ENCODE data around the gene CDX2.

Gene CDX2

GRCh38 chr13:27928805-27929753 lies 40.0 kb downstream of the CDX2 start:
- no peak for DNase-seq (ENCODE audit: low spot score)

DNA sequence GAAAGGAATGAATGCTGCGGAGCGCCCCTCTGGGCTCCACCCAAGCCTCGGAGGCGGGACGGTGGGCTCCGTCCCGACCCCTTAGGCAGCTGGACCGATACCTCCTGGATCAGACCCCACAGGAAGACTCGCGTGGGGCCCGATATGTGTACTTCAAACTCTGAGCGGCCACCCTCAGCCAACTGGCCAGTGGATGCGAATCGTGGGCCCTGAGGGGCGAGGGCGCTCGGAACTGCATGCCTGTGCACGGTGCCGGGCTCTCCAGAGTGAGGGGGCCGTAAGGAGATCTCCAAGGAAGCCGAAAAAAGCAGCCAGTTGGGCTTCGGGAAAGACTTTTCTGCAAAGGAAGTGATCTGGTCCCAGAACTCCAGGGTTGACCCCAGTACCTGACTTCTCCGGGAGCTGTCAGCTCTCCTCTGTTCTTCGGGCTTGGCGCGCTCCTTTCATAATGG lies 40.7 kb downstream of the CDX2 start:
- DNase-seq (ENCODE audit: low spot score), result no peak

GRCh38 chr13:27927444-27928352 lies 41.4 kb downstream of the CDX2 start:
- DNase-seq (ENCODE audit: low spot score), result no peak

DNA sequence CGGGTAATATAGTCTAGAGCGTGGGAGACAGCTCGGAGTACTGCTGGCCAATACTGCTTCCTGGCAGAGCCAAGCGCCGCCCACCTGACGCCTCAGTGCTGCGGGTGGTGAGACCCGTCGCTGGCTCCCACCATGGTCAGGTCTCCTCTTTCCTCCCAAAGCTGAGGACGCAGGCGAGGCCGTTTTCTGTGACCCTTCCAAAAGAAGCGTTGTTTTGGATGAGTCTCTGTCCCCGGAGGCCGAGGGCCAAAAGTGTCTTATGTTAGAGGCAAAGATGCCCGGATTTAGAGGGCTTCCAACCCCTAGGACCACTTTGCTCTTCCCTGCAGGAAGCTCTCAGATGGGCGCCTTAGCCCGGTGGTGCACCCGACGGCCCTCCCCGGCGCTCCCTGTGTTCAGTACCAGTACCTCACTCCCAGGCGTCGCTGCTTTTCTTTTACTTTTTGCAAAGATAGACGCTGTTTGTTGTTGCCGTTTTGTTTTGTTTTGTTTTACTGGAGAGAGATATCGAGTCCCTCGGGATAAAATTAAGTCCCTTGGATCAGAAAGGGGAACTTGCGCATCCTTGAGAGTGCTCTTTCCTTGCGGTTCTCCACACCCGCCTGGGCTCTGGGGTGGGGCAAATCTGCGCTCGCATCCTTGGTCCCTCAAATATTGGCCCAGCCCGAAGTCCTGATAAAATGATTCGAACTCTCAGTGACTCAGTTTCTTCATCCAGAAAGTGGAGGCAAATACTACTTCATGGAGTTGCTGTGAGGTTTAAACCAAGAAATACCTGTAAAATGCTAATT lies 42.3 kb downstream of the CDX2 start:
- no peak for DNase-seq (ENCODE audit: low spot score)

- DNase-seq (ENCODE audit: low spot score), result no peak
These were observed 43.7 kb downstream of the CDX2 start for GRCh38 chr13:27925220-27925991.

- no peak for DNase-seq (ENCODE audit: low spot score)
These were observed 44.5 kb downstream of the CDX2 start for GRCh38 chr13:27924529-27925141.

DNA sequence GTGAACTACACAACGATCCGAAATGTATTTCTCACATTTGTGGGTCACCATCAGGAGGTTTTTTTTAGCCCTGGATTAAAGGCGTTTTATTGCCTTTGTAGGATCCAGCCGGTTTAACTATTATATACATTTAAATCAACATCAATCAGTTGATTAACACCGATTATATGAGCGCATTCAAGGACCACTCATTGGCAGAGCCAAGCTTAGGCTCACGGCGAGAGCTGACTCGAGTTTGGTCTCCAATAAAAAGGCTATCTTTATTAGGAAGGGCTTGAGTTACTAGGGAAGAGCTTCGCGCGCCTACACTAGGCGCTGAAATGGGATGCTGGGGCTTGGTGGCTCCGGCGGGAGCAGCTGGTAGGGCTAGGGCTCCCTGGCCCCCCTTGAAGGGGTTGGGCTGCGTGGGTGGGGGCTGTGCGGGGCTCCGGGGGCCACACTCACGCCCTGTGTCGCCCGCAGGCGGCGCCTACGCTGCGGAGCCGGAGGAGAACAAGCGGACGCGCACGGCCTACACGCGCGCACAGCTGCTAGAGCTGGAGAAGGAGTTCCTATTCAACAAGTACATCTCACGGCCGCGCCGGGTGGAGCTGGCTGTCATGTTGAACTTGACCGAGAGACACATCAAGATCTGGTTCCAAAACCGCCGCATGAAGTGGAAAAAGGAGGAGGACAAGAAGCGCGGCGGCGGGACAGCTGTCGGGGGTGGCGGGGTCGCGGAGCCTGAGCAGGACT lies 45.2 kb downstream of the CDX2 start:
- DNase-seq (ENCODE audit: low spot score), result no peak

DNA sequence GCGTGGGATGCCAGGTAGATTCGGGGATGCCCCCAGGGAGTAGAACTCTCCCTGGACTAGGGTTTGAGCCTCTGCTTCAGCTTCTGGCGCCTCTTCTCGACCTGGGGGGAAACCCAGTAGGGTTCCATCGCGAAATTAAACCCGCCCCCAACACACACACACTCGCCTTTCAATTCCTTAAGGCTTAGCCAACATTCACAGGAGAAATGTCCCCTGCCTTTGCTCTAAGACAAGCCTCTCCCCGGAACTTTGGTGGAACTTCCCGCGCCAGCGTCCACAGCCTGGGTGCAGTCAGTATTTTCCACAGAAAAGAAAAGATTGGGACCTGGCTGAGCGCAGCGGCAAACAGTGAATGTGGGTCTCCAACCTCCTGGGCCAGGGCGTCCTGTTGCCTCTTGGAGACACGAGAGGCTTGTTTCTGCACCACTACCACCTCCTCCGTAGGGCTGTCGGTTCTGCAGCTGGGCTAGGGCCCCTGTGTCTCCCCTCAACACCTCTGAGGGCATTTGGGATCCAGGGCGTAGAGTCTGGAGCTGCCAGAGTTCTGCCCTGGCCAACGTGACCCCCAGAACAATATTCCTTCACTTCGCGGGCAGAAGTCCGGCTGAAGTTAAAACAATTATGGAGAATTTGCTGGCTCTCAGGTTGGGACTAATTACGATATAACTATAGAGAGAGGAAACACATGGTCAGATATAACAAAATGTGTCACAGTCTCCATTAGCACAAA lies 46.1 kb downstream of the CDX2 start:
- no peak for DNase-seq (ENCODE audit: low spot score)

GRCh38 chr13:27921961-27922882 lies 46.9 kb downstream of the CDX2 start:
- DNase-seq (ENCODE audit: low spot score), result no peak

- no peak for DNase-seq (ENCODE audit: low spot score)
These were observed 47.6 kb downstream of the CDX2 start for GRCh38 chr13:27921421-27921960.

DNA sequence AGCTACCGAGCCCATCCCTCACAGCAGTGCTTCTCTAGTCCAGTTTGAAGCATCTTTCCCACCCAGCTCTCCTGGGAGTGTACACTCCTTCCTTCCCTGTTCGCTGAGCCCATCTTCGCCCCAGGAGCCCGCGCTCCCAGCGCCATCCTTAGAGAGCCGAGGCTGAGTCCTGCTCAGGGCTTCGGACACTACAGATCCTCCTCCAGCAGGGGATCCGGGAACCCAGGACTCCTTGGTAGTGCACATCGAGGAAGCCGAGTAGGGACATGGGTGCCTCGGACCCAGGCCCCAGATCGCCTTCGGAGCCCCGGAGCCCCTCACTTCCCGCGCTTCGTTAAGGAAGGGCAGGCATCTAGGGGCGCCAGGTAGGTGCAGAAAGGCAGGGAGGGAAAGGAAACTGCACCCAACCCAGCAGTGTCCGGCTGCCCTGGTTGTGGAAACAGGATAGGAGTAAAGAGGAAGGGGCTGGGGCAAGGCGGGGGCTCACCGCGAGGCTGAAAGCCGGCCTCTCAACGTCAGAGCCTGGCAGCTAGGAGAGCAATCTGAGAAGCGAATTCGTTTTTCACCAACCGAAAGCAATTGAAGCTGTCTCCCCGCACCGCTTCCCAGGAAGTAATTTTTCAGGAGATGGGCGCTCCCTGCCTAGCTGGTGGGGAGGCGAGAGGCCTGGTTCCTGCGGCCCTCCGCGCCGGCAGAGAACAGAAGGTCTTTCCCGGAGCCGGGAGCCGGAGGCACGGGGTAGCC lies 48.3 kb downstream of the CDX2 start:
- no peak for DNase-seq (ENCODE audit: low spot score)

DNA sequence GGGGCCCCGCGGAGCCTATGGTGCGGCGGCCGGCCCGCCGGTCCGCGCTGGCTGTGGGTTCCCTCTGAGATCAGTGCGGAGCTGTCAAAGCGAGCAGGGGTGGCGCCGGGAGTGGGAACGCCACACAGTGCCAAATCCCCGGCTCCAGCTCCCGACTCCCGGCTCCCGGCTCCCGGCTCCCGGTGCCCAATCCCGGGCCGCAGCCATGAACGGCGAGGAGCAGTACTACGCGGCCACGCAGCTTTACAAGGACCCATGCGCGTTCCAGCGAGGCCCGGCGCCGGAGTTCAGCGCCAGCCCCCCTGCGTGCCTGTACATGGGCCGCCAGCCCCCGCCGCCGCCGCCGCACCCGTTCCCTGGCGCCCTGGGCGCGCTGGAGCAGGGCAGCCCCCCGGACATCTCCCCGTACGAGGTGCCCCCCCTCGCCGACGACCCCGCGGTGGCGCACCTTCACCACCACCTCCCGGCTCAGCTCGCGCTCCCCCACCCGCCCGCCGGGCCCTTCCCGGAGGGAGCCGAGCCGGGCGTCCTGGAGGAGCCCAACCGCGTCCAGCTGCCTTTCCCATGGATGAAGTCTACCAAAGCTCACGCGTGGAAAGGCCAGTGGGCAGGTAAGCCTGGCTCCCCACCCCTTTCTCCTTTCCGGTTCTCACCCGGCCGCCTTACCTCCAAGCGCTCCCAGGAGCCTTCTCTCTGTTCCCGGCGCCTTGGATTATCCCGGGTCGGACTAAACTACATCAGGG lies 49.0 kb downstream of the CDX2 start, which contains the start of gene PDX1:
Gene PDX1 (plus strand): TSS at position 67 of the 743 bp plus-strand sequence. CDS start 139 bp downstream, at position 206.
- no peak for DNase-seq (ENCODE audit: low spot score)

- DNase-seq (ENCODE audit: low spot score), result no peak
These were observed 49.5 kb downstream of the CDX2 start for GRCh38 chr13:27919659-27919933.

DNA sequence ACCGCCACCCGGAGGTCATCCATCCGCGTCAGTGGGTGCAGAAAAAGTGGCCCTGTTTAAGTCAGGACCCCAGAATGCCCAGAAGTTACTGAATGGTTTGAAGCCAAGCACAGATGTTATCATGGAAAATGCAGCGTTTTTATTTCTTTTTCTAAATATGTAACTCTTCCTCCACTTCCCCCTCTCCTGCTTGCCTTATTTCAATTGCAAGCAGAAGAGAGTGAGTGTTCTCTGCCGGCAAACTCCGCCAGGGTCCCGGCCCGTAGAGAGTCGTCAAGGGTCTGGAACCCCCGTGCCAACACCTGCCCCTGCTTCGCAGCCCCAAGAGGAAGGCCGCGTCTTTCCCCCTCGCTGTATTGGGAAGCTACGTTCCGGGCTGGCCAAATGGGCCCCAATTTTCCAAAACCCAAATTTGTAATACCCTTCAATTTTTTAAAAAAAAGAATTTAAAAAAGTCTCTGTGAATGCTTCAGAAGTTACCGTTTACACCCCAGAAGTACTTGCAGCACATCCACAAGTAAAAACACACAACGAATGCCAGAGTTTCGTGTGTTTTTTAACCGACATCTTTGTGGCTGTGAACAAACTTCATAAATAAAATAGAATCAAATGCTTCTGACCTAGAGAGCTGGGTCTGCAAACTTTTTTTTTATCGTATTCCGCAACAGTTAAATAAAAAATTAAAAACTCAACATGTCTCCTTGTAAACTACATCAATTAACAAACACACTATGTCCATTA lies 50.0 kb downstream of the CDX2 start:
- DNase-seq (ENCODE audit: low spot score), result no peak

DNA sequence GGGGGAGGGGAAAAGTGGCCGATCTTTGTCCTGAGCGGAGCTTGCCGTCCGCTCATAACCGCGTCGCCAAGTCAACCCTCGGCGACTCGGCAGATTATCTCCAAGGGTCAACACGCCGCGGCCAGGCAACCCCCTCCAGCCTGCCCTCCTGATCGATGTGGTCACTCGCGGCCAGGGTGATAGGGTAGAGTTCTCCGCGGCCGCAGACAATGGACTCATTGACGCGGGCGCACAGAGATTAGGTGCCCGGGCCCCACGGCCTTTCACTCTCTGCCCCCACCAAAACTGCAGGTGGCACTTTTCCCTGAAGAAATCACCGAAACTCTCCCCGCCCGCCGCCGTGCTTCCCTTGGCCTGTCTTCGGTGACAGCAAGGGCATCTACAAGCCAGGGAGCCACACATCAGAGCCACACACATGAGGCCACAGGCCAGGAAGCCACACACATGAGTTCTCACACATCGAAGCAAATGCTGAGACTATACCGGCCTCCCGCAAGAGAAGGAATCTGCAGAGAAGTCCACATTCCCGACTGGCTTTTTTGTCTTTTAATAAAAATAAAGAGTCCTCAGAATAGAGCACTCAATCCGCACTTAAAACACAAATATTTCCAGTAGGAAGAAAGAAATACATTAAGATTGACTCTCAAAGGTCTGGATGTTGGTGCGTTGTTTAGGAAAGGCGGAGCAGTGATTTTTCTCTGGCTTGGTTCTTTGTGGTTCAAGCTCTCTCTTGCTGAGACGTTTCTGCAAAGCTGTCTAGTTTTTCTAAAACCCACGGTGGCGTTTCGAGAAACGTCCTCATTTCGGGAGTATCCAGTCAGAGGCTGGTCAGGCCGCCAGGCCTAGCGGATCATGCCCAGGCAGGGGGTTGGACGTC lies 50.8 kb downstream of the CDX2 start:
- DNase-seq (ENCODE audit: low spot score), result no peak
